Inflammatory macrophage (primary cell): Measurements from ENCODE around the gene TOMM6.
"Not testable (repeated sequence)": the region's sequence is repeated elsewhere in the genome, so short reads cannot be mapped to it uniquely, and the experiment has no call there.

ENCODE experiments used
- DNase-seq, 2 donors: peaks; one replicate each; pipeline ENCODE4 v3.0.0-alpha.2; 2020 to 2022

TOMM6 gene

DNA sequence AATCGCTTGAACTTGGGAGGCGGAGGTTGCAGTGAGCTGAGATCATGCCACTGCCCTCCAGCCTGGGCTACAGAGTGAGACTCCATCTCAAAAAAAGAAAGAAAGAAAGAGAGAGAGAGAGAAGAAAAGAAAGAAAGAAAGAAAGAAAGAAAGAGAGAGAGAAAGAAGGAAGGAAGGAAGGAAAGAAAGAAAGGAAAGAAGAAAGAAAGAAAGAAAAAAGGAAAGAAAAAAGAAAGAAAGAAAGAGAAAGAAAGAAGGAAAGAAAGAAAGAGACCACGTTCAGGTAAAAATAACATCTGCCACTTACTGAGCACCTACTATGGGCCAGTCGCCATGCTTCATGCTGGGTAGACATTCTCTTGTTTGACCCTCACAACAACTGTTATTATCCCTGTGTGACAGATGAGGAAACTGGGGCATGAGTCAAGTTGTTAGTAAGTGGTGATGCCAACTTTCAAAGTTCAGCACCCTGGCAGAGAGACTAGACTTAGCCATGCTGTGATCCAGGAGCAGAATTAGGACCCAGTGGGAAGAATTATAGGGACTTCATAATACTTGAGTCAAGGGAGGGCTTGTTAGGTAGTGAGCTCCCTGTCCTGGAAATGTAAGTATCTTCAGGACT lies 21.3 kb upstream of the TOMM6 start:
- not testable (repeated sequence) for DNase-seq

DNA sequence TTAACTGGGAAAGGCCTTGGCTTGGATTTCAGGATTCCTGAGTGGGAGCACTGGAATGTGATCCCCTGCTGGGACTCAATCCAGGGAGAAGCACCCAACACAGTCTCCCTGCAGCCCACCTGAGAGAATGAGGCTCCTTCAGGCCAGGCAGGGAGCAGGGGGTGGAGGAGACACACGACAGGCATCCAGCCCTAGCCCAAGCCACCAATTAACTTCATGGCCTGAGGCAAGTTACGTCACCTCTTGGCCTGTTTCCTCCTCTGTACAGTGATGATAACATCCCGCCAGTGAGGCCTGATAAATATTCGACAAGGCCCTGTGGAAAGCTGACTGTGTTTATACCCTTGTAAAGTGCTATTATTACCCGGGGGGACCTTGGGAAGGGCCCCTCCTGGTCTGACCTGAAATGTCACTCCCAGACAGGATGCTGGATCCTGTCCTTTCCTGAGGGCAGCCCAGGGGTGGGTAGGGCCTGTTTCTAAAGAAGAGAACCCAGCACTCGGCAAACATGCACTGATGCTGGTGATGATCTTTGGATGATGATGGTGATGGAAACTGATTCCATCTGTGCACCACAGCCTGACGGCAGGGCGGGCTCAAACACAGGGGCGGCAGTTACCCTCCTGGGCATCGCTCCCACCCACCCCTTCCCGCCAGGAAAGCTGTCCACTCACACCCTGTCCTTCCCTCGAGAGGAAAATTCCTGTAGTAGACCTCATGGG lies 20.2 kb upstream of the TOMM6 start:
- DNase-seq: peak; percentile 21 to 38

DNA sequence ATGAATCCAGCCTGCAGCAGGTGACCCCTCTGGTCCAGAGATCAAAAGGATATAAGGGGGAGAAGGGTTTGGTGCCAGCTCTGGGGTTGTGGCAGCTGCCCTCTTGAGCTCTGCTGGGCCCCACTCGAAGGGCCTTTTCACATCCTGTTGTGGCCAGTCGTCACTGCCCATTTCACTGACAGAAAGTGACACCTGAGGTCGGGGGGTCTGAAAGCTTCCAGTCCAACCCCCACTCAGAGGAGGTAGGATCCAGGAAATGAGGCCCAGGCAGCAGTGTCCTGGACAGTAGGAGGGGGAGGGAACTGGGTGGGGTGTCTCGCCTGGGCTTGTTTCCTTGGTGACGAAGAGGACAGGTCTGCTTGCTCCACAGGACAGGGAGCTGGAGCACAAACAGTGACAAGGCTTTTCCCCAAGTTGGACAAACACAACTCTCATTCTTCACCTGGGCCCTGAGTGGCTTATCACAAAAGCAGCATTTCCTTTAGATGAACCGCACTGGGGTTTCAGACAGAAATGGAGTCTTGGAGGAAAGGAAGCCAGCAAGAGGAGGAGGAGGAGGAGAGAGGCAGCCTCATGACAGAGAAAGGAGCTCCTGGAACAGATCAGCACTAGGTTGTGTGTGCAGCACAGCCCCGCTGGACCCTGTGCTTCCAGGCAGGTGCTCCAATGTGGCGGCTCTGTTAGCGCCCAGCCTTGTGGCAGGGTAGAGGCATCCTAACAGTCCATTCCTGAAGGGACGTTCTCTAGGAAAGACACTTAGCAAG lies 18.8 kb upstream of the TOMM6 start:
- DNase-seq: no peak

DNA sequence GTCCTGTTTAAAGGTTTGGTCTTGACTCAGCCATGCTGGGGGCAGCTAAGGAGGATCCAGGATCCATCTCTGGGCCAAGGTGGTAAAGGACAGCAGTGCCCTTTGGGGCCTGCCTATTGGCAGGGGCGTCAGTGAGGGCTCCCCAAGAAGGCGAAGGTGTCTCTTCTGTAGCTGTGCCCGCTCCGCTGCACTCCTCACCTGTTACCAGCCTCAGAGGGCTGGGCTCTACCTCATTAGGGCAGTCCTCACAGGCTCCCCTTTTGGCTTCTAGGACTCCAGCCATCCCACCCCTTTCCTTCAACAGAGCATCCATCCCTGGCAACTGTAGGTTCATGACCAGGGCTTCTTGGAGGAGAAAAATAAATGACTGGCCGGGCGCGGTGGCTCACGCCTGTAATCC lies 18.1 kb upstream of the TOMM6 start:
- no peak for DNase-seq

DNA sequence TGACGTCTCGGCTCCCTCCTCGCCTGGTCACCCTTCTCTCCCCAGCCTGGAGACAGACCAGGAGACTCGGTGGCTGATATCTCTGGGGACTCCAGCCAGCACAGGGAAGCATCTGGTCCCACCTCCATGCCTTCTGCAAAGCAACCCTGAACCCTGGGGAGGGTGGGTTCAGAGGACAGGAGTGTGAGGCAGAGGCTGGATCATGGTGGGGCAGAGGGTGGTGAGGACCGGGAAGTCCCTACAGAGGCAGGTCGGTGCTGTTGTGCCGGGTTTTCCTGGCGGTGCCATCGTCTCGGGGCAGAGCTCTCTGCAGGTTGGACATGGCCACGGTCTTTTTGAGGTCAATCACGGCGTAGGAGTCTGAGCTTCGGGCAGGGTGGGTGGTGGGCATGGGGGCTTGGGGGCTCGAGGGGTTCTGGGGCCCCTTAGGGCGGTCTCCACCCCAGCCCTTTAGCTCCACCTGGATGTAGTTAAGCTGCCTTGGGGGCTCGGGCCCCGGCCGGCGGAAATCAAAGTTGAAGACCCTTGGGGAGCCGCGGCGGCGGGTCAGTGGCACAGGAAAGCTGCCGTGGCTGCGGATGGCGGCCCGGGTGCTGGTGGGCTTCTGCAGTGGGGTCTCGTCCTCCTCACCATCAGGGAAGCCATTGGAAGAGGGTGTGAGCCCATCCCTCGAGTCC lies 17.0 kb upstream of the TOMM6 start:
- DNase-seq: no peak

DNA sequence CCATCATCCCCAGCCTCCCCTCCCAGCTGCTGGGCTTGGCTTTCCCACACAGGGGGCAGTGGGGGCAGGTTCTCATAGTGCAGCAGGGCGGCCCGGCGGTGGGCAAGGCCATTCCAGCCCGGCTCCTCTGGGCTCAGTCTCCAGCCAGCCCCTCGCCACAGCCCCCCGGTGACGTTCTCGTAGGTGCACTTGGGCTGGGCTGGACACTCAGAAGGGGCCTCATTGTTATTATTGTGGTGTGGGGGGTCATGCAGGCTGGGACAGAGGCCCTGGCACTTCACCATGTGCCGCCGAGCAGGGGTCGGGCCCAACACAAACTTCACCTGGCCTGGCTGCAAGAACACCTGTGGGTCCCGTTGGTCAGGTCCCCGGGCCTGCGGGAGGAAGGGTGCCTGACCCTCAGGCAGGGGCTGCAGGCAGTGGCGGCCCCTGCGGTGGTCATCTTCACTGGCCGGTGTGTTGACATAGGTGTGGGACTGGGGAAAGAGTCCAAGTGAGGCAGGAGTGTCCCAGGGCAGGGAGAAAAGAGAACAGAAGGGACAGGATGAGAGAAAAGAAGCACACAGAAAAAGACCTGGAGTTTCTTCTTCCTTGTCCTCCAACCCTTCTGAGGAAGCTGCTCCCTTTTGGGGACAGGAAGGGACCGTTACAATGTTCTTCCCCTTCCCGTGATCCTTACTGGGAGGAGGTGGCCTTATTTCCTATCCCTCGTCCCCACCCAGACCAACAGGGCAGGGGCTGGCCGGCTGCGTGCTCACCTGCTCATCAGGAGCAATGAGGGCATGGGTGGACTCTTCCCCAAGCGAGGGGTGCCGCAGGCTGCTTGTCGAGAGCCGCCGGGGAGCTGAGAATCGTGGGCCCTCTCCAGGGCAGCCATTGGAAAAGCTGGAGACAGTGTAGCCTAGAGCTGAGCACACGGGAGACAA lies 16.2 kb upstream of the TOMM6 start:
- no peak for DNase-seq

DNA sequence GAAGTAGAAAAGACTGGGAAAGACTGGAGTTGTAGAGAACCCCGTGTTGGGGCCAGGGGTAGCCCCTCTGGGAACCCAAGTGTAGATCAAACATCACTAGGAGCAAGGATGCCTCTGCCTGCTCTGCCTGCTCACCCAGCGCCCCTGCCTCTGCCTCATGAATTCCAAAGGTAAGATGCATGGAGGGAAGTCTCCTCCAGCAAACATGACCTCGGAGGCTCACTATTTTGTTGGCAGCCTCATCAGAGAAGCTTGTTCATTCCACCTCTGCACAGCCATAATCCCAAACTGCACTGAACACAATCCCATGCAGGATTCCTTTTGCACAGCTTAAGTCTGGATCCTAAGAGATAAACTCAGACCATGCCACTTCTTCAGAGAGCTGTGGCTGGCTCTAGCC lies 12.7 kb upstream of the TOMM6 start:
- no peak for DNase-seq

DNA sequence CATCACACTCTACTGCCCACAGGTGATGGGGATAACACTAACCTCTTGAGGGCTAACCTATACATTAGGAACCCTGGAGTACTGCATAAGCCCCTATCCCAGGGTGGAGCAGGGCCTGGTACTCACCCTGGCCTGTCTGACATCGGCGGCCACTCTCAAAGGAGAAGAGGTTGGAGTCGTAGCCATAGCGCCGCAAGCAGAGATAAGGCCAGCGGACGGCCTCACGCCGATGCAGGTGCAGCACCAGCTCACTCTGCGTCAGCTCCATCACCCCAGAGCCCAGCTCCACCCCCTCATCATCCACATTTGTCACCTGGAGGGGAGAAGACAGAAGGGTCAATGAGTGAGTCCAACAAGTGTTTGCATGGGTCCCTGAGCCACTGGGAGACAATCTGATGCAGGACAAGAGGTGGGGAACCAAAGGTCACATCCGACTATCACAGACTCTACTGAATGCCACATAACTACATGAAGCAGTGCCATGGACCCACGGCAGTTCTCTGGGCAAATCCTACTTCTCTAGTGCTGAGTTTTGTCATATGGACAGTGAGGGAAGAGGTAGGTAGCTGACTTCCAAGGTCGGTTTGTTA lies 12.1 kb upstream of the TOMM6 start:
- DNase-seq: no peak

DNA sequence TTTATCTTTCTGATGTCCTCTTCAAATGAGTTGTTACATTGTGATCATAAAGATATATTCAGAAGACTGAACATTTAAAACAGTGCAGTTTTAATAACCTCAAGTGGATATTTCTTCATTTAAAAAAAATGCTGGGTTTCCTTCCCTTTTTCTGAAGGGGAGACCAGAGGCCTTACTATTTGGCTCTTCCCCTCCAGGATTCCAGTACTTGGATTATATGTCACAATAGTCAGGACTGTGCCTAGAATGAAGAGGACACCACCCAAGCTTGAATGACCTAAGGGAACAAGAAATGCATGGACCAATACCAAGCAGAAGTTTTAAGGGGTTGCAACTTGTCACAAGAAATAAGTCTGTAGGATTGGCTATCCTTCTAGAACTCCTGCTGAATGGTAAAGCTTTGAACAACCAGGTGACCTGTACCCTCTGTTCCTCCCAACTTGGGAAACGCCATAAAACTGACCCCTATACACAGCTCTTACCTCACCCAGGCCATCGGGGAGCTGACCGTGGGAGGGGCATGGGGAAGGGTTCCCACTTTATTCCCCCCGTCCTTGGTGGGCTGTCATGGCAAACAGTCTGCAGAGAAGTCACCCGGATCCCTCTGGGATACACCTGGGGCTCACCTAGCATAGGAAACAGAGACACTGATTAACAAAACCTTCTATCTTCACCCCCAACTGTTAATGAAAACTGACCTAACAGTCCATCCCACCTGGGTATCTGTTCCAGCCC lies 9.8 kb upstream of the TOMM6 start:
- peak; percentile 77 to 93 for DNase-seq

DNA sequence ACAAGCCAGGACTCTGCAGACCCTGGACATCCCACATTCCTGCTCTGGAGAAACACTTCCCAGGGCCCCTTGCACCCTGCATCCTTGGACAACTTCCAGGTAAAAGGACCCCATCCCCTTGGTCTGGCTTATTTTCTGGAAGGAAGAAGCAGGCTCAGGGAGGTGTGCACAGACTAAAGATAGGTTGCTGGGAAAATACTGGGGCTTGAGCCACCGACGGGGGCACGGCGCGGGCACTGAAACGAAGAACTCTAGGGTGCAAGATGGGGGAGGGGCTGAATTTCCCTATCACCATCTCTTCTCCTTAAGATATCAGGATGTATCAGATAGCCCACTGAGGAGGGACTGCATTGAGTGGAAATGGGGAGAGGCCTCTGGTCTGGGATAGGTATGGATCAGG lies 8.6 kb upstream of the TOMM6 start:
- DNase-seq: no peak

DNA sequence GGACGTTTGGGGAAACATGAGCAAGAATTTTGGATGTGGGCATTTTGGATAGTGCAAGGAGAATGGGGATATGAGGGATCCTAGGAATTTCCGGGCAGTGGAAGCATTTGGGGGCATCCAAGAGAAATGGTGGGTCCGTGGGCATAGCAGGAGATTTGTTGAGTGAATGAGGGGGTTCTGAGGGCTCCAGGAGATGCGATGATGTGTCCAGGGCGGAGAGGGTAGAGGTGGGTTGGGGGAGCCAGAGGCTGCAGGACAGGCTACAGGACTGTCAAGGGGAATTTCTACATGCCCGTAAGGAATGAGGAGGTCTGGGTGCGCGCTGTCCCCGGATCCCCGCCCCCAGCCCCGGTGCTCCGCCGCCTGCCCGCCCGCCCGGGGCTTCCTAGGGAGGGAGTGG lies 8.2 kb upstream of the TOMM6 start:
- no peak for DNase-seq

DNA sequence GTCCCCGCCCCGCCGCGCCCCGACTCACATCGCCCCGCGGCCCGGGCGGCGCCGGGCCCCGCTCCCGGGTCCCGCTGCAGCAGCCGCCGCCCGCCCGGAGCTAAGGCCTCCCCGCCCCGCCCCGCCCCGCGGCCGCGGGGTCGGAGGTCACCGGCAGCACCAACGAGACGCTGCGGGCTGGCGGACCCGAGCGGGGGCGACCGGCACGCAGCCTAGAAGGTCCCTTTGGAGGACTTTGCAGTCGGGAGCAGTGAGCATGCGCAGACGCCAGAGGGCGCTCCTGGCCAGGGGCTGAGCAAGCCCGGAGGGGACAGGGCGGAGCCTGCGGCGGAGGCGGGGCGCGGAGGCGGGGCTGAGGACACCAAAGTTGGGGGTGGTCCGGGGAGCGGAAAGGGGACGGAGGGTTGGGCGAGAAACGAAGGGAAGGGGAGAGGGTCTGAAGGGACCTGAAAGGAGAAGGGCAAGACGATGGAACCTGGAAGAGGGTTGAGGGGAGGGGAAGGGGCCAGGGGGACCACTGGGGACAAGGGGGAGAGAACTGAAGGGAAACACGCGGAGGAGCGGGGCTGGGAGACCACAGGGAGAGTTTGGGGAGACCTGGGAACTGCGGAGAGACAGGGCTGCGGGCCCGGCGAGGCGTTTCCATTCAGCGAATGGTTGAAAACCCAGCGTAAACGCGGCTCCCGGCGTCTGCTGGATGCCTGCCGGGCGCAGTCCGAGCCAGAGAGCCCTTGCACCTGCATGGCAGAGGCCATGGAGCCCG lies 7.5 kb upstream of the TOMM6 start, which contains the start of gene FRS3:
FRS3 (minus strand) TSS at position 113 of the 763 bp plus-strand sequence. CDS start 2,913 bp downstream, outside the sequence.
- peak; percentile 97 to 99 for DNase-seq

DNA sequence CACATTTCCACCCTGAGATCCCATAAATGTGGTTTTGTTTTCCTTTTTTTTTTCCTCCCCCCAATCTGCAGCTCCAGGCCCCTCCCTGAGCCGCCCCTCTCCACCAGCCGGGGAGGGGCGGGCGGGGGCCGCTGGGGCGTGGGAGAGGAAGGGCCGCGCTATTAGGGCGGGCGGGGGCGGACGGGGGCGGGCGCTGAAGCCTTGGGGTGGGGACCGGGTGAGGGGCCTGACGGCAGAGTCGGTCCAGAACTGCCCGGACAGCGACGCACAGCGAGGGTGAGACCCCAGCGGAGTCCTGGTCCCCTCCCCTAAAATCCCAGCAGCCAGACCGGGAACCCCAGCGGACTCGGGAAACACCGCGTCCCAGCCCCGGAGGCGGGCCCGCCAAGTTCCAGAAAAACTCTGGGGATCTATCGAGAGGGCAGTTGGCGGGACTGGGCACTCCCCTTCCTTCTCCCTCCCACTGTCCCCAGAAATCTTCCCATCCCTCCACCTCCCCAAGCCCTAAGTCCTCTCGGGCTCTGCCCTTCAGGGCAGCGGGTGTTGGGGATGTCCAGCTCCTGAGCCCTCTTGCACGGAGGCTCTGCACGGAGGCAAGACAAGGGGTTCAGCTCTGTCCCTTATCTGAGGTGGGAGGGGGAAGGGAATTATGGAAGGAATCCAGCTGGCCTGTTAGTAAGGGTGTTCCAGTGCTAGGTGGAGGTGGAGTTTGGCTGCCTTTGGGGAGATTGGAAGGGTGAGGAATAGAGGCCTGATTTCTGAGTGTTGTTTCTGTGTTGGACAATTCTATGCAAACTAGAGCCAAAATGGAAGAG lies 6.7 kb upstream of the TOMM6 start, which contains the start of gene PRICKLE4:
PRICKLE4 (plus strand) TSS at position 232 of the 815 bp plus-strand sequence. CDS start 2,692 bp downstream, outside the sequence.
- peak in 1 of 2 donors; percentile 26 for DNase-seq

DNA sequence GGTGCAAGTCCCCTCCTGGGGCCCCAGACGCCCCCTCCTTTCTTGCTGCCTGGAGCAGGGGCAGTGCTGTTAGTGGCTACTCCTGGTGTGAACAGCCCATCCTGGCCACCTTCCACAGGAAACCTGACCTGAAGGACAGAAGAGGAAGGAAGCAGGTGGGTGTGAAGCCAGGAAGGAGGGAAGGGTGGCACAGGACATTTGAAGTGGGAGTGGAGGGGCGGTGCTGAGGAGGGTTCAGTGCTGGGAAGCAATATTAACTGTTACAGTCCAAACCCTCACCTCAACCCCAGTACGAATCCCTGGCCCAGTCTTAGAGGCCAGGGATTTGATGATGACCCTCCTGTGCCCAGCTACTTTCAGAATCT lies 6.1 kb upstream of the TOMM6 start:
- DNase-seq: no peak

DNA sequence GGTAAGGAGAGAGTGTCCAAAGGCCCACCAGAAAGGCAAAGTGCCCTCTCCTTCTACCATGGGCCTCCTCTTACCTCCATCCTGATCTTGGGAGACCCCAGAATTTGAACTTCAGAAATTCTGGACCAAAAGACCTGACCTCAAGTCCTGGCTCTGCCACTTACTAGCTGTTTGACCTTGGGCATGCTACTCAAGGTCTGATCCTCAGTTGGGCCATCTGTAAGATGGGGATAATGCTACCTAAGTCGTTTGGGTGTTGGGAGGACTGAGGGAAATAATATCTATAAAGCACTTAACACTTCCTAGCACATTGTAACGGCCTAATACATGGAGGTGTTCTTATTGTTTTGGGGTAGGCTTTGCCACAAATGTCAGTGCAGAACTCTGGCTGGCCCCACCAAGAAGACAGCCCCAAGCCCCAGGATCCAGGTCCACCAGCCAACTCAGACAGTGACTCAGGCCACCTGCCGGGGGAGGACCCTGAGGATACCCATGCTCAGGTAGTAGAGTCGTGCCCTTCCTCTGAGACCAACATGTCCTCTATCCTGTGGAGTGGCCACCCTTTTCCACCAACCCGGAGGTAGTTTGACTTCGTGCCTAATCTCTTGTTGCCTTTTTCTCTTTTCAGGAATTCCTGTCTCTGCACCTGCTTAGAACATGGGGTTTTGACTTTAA lies 4.3 kb upstream of the TOMM6 start:
- DNase-seq: no peak

DNA sequence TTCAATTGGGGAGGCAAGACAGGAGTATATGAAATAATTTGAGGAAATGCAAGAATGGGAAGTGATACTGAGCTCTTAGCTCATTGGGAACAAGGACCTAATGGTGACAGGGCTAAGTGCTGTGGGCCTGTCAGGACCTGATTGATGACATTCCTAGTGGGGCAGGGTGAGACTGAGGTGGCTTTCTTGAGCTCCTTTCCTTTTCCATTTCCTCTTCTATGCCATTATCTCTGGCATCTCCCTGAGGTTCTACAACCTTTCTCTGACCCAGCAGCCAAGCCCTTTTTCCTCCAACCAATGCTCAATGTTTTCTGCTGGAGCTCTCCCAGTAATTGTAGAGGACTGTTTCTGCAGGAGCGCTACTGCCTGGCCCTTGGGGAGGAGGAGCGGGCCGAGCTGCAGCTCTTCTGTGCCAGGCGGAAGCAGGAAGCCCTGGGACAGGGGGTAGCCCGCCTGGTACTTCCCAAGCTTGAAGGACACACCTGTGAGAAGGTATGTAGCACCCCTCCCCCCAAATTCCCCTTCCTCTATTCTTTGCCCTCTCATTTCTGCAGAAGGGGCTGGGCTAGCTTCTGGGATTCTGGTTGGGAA lies 2.8 kb upstream of the TOMM6 start:
- peak; percentile 79 to 81 for DNase-seq

DNA sequence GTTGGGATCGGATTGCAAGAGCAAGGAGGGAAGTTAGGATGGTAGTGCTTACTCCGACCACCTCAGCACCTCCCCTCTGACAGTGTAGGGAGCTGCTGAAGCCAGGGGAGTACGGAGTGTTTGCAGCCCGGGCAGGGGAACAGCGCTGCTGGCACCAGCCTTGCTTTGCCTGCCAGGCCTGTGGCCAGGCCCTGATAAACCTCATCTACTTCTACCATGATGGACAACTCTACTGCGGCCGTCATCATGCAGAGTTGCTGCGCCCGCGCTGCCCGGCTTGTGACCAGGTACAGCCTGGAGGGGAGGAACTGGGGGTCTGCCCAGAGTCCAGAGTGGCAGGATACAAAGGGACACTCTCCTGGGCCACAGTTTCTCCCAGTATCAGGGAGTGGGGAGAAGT lies 2.2 kb upstream of the TOMM6 start:
- DNase-seq: no peak
